ENCODE data around the gene DENND4A.

Gene DENND4A

DNA sequence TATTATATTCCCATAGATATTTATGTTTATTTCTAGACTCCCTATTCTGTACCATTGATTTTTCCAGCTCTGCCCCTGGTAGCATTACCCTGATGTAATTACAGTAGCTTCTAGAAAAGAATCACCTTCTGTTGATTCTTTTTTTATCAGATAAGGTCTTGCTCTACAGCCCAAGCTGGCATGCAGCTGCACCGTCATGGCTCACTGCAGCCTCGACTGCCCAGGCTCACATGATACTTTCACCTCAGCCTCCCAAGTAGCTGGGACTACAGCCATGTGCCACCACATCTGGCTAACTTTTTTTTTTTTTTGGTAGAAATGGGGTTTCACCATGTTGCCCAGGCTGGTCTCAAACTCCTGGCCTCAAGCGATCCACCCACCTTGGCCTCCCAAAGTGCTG lies 128.6 kb downstream of the DENND4A start:
- DNase-seq, result no peak

- no peak for DNase-seq
Measured at GRCh38 chr15:65660927-65661326, 131.2 kb downstream of the DENND4A start.

DNA sequence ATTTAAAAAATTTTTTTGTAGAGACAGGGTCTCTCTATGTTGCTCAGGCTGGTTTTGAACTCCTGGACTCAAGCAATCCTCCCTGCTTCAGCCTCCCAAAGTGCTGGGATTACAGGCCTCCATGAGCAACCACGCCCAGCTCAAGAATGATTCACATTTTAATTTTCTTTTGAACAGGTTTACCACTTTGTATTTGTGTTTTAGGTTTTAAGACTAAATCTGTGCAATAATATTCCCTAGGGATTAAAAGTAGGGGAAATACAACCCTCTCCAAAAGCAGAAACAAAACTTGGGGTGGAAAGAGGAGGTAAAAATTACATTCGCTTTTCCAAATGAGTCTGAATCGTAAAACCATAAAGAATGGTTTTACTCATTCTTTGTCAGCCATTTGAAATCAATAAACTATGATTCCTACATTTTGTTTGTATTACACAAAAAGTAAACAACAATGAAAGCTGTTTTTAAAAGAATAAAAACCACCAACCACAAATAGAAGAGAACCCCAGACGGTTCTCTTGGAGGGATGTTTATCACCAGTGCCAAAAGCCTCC lies 132.5 kb downstream of the DENND4A start:
- DNase-seq, result no peak

- DNase-seq, result no peak
Measured at GRCh38 chr15:65655457-65655856, 136.6 kb downstream of the DENND4A start.

- DNase-seq, result no peak
Measured at GRCh38 chr15:65655026-65655425, 137.1 kb downstream of the DENND4A start.

DNA sequence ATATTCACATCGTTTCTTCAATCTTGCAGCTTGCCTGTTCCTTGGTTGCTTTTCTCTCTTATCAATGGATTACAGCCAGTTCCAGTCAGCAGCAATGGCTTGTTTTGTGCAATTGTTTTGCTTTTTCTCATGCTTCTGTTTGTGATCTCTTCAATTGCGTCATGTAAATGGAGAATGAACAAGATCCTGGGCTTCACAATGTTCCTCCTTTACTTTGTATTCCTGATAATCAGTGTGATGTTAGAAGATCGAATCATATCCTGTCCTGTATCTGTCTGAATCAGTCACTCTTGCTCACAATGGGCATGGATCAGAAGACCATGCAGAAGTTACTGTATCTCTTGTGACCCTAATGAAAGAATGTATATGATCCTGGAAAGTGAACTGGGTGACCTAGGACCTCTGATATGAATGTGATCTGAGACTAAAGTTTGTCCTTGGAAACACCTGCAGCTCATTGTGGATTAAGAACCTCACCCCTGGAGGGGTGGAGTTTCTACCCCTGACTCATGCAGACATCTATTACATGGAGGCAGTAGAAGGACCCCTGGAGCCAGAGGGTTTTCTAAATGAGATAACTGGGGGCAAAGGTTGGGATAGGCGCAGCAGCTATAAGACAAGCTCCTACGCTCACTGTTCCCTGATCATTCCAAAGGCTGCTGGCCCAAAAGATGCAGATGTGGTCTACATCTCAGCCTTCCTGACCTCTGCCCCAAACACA lies 138.1 kb downstream of the DENND4A start:
- DNase-seq, result no peak

- no peak for DNase-seq
Measured at GRCh38 chr15:65653341-65653740, 138.8 kb downstream of the DENND4A start.

- peak in 1 of 14 donors; percentile 46 for DNase-seq
Measured at GRCh38 chr15:65651831-65652749, 140.0 kb downstream of the DENND4A start.

DNA sequence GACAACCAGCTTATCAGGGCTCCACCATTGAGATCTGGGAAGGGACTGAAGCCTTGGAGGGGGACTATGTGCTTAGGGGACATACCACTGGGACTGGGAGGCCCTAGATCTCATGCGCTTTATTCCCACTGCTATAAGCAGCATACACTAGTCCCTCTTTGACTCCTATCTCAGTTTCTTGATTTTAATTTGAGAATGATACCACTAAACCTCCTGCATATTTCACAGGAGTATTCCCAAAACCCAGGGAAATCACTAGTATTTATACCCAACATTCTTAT lies 141.1 kb downstream of the DENND4A start:
- DNase-seq, result no peak

GRCh38 chr15:65650312-65651041 lies 141.6 kb downstream of the DENND4A start:
- DNase-seq, result no peak

GRCh38 chr15:65646486-65646885 lies 145.6 kb downstream of the DENND4A start:
- no peak for DNase-seq

- no peak for DNase-seq
Measured at GRCh38 chr15:65645392-65645791, 146.7 kb downstream of the DENND4A start.

GRCh38 chr15:65644282-65644681 lies 147.8 kb downstream of the DENND4A start:
- no peak for DNase-seq

DNA sequence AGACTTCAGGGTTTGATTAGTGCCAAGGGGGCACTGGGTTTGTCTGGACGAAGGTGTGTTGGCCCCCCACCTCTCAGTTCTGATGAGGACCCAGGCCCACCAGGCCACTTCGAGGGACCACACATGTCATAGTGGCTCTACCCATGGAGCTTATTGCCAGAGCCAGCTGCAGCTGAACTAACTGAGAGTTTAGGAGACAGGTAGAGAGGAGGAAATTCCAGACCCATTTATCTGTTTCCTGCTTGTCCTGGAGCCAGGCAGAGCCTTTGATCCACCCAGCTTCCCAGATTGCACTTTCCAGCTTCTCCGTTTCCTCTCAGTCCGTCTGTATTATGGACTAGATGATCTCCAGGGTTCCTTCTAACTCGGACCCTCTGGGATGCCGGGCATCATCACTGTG lies 149.5 kb downstream of the DENND4A start:
- no peak for DNase-seq

- no peak for DNase-seq
Measured at GRCh38 chr15:65641768-65642475, 150.2 kb downstream of the DENND4A start.

GRCh38 chr15:65639509-65639908 lies 152.6 kb downstream of the DENND4A start:
- DNase-seq, result no peak

DNA sequence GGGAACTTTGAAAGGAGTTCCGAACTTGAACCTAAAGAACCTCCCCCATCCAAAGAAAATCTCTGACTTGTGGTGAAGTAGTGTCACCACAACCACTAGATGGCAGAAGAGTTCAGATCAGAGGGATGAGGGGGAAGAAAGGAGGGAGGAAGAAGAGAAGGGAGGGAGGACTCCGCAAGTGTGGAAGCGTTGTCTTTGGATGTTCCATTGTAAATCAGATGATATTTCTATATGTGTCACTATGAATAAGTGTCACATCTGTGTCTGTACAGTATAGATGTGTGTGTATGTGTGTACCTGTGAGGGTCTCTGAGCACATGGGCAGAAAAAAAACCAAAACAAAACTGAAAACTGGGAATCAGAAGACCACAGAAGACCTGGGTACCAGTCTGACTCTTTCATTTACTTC lies 153.4 kb downstream of the DENND4A start:
- DNase-seq, result peak in 5 of 14 donors; percentile 3 to 55 (median 8)

DNA sequence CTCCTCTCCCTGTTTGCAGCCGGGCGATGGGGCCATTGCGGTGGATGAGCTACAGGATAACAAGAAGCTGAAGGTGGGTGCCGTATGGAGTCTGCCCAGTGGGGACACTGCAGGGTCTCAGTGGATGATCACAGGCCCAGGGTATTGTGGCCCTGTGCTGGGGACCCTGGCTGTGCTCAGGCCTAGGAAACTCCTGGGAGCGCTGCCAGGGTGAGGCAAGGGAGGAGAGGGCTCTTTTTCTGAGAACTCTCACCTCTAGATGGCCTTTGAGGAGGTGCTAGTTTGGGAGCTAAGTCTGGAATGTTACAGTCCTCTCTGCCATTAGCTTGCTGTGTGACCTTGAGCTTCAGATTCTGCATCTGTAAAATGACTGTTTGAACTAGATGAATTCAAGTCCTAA lies 154.0 kb downstream of the DENND4A start:
- DNase-seq, result no peak

DNA sequence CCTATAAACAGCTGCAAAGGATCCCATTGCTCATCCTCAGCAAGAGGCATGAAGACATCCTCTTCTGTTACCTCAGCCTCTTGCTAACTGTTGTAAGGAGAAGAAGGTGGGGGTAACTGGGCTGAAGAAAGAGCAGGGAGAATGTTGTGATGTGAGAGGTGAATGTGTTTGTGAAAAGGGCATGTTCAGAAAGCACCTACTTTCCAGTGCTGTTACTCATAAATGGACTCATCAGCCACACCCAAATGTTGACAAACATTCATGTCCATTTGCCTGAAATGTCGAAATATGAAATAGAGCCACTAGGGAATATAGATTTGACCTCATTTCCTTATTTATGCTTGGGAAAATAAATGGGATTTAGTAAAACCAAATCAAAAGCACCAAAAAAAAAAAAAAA lies 157.7 kb downstream of the DENND4A start:
- no peak for DNase-seq

DNA sequence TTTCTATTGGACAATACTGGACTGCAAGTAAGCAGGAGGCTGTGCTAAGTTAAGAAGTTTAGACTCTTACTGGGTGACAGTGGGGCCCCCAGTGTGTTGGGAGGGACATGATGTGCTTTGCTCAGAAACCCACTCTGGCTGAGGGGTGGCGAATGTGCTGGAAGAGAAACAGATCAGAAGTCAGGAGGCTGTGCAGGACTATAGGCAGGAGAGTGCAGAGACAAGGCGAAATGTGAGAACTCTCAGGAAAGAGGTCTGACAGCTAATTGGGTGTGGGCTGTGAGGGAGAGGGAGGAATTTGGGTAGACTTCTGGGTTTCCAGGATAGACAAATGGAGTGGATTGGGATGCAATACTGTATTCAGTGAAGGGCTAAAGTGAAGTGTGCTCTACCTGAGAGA lies 158.3 kb downstream of the DENND4A start:
- no peak for DNase-seq

DNA sequence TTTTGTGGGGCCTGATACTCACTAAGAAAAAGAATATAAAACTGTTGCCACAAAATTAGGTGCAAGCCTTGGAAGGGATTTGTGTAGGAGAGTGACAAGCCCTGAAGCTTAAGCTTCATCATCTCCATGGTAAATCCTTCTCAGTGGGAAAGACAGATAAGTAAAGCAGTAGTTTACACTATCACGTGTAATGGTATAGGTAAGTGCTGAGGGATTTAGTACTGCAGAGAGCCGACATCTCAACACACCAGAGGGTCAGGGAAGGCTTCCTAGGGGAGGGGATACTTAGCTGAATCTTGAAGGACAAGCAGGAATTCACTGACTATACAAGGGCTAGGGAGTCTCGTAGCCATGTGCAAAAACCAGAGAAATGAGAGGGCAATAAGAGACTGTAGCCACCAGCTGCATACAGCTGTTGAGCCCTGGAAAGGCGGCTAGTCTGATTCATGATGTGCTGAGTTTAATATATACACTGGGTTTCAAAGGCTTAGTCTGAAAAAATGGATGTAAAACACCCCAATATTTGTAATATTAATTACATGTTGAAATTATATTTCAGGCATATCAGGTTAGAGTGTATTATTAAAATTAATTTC lies 159.2 kb downstream of the DENND4A start:
- no peak for DNase-seq

DNA sequence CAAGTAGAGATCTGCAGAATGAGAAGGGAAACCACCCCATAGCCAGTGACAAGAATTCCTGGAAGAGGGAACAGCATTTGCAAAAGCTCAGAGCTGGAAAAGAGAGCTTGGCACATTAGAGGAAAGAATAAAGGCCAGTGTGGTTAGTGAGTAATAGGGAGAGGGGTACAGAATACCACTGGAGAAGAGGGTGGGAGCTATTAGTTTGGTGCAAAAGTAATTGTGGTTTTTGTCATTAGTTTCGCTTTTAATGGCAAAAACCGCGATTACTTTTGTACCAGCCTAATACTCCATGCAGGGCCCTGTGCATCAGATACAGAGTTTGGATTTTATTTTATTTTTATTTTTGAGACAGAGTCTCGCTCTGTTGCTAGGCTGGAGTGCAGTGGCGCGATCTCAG lies 160.6 kb downstream of the DENND4A start:
- DNase-seq, result no peak

All from C1 segment of cervical spinal cord (tissue), 14 donors.